HUES64 (cell line): ENCODE measurements around the gene USB1.

Source experiments
- H3K27ac ChIP-seq: 2 replicates; pipeline ENCODE4 v1.7.0; 2013; ENCODE audit warnings: low read depth, low read length, inconsistent platforms
- H3K27me3 ChIP-seq: 2 replicates; pipeline ENCODE4 v1.6.1; 2013; ENCODE audit warnings: mild to moderate bottlenecking, low read length; ENCODE audit not compliant: insufficient read depth
- H3K36me3 ChIP-seq: 2 replicates; pipeline ENCODE4 v1.6.1; 2013; ENCODE audit warnings: mild to moderate bottlenecking, low read length; ENCODE audit not compliant: insufficient read depth
- H3K4me1 ChIP-seq: 2 replicates; pipeline ENCODE4 v1.6.1; 2013; ENCODE audit warnings: mild to moderate bottlenecking, low read length, moderate library complexity; ENCODE audit not compliant: insufficient read depth
- H3K4me3 ChIP-seq: 2 replicates; pipeline ENCODE4 v1.5.1; 2013; ENCODE audit warnings: mild to moderate bottlenecking, low read length, moderate library complexity
- H3K9ac ChIP-seq: 2 replicates; pipeline ENCODE4 v1.6.1; 2013; ENCODE audit warnings: mild to moderate bottlenecking, low read depth, low read length
- H3K9me3 ChIP-seq: 2 replicates; pipeline ENCODE4 v1.6.1; 2013; ENCODE audit warnings: low read depth, low read length; ENCODE audit not compliant: insufficient read depth
- WGBS: fragments of 150-250, 120-280 bp; methylation state at CpG from one replicate; pipeline ENCODE4 v1.1.7; 2013; ENCODE audit warnings: missing lambda C conversion rate; 5-methylcytosine and 5-hydroxymethylcytosine counted together

The USB1 gene

DNA sequence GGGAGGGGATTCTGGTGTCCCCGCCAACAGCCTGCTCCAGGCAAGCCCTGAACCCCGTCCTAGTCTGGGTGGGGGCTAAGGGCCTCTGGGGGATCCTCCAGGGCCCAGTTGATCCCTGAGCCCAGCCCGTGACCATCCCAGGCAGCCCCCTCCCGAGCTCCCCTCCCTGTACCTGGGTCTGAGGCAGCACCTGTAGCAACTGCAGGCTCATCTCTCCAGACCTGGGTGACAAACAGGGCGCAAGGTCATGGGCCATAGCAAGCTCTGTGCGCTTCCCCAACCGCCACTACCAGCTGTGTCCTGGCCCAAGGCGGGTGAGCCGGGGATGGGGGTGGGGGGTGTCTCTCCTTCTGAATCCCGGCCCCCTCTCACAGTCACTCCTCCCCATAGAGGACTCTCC, 40.9 kb upstream of the USB1 start:
- 94% methylated on average over 6 of the region's 10 CpGs for WGBS
- no peaks in the 10 kb centered on the region for H3K36me3 ChIP-seq
- H3K9ac ChIP-seq = no peak overlapping the region
- H3K4me3 ChIP-seq = no peak overlapping the region
- H3K9me3 ChIP-seq = no peaks in the 10 kb centered on the region
- H3K4me1 ChIP-seq = no peaks in the 10 kb centered on the region
- no peaks in the 10 kb centered on the region for H3K27me3 ChIP-seq
- H3K27ac ChIP-seq = no peak overlapping the region

DNA sequence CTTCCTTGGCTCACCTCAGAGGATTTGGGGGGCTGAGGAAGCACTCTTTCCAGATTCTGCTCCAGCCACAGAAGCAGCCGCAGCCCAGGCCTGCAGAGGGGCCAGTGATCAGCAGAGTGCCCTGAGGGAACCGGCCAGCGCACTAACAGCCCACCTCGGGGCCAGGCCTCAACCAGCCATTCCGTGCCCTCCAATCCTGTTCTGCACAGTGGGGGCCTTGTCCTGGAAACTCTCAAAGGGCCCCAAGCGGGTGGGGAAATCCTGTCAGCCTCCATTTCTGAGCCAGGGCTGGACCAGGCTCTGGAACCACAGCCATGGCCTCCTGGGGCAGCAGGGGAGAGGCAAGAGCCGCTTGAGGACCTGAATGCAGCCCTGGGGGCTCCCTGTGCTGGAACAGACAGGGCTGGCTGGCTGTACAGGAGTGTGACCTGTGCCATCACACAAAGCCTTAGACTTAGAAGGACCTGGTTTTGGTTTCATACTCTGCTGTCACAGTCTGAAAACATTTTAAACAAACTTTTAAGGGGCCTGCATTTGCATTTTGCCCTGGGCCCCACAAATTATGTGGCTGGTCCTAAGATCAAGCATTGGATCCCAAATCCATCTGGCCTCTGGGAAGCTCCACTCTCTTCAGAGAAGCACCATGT, 40.3 kb upstream of the USB1 start:
- Histone ChIP-seq H3K36me3 (no peaks in the 10 kb centered on the region), H3K9ac (no peak overlapping the region), H3K4me3 (no peak overlapping the region), H3K4me1 (no peaks in the 10 kb centered on the region), H3K27me3 (no peaks in the 10 kb centered on the region), H3K9me3 (no peaks in the 10 kb centered on the region), H3K27ac (no peak overlapping the region)
- 86% methylated on average over 7 of the region's 7 CpGs for WGBS

DNA sequence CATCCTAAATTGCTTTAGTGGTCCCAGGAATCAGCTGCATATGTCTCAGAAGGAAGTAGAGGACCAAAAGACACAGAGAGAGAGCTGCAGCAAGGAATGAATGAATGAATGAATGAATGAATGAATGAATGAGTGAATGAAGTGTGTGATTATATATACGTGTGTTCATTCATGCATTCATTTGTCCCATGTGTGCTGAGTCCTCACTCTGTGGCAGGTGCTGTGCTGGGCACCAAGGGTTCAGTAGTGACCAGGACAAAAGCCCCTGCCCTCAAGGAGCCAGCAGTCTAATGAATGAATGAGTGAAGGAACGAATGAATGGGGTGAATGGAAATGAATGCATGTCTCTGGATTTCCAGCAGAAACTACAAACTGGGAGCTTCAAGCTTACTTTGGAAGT, 39.7 kb upstream of the USB1 start:
- no peaks in the 10 kb centered on the region for H3K27me3 ChIP-seq
- no peak overlapping the region for H3K9ac ChIP-seq
- 87% methylated on average over 2 of the region's 2 CpGs for WGBS

DNA sequence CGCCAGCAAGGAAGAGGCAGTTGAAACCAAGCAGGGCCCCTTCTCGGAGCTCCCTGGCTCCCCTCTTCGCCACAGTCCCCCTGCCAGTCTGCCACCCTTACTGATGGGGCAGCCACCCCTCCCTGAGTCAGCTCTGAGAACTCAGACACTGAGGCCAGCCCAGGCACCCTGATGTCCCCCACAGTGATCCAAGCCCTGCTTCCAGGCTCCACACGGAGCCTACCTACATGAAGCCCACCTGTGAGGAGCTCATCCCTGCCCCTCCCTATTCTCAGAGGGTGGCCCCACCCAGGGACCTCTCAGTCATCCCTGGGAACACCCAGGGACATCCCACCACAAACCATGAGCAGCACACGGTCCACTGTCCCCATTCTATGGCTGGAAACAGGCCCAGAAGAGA, 39.2 kb upstream of the USB1 start:
- H3K4me1 ChIP-seq = no peaks in the 10 kb centered on the region
- H3K9me3 ChIP-seq = no peaks in the 10 kb centered on the region
- H3K9ac ChIP-seq = no peak overlapping the region
- H3K36me3 ChIP-seq = no peaks in the 10 kb centered on the region
- WGBS = 86% methylated on average over 5 of the region's 5 CpGs
- no peak overlapping the region for H3K4me3 ChIP-seq
- no peaks in the 10 kb centered on the region for H3K27me3 ChIP-seq
- no peak overlapping the region for H3K27ac ChIP-seq

More for the DNA sequence above, 39.7 kb upstream of the USB1 start:
- H3K4me3 ChIP-seq = no peak overlapping the region
- H3K27ac ChIP-seq = no peak overlapping the region
- no peaks in the 10 kb centered on the region for H3K36me3 ChIP-seq
- no peaks in the 10 kb centered on the region for H3K4me1 ChIP-seq
- H3K9me3 ChIP-seq = no peaks in the 10 kb centered on the region

GRCh38 chr16:57962756-57963155, 38.5 kb upstream of the USB1 start:
- 80% methylated on average over 9 of the region's 9 CpGs for WGBS
- H3K27me3 ChIP-seq = no peaks in the 10 kb centered on the region
- no peaks in the 10 kb centered on the region for H3K36me3 ChIP-seq

GRCh38 chr16:57964157-57964700, 37.0 kb upstream of the USB1 start:
- Histone ChIP-seq H3K4me1 (no peaks in the 10 kb centered on the region), H3K27me3 (no peaks in the 10 kb centered on the region), H3K9me3 (no peaks in the 10 kb centered on the region), H3K4me3 (no peak overlapping the region), H3K27ac (no peak overlapping the region), H3K36me3 (no peaks in the 10 kb centered on the region), H3K9ac (no peak overlapping the region)
- 78% methylated on average over 9 of the region's 10 CpGs for WGBS

More at GRCh38 chr16:57962756-57963155, 38.5 kb upstream of the USB1 start:
- Histone ChIP-seq H3K9ac (no peak overlapping the region), H3K4me3 (no peak overlapping the region), H3K27ac (no peak overlapping the region), H3K9me3 (no peaks in the 10 kb centered on the region), H3K4me1 (no peaks in the 10 kb centered on the region)

DNA sequence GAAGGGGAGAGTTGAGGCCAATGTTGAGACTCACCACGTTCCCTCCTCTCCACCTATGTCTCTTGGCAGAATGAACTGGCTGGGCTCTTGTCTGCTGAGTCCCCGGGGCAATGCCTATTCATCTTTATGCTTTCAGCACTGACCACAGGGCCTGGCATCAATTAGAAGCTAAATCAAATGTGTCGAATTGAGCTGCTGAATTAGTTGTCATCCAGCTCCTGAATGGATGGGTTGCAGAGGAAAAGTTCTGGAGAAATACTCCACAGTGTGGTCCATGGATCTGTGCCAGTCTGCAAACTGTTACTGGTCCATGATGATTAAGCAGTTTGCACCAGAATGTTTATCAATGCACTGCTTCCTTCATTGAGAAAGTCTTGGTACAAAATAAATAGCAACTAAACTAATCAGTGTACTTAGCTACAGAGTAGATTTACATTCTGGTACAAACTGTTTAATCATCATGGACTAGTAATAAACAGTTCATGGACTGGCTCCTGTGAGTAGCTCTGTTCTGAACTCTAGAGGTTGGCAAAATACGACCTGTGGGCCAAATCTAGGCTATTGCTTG, 34.9 kb upstream of the USB1 start:
- 84% methylated on average over 4 of the region's 4 CpGs for WGBS
- Histone ChIP-seq H3K9ac (no peak overlapping the region), H3K27ac (no peak overlapping the region), H3K4me1 (no peaks in the 10 kb centered on the region), H3K36me3 (no peaks in the 10 kb centered on the region), H3K9me3 (no peaks in the 10 kb centered on the region), H3K4me3 (no peak overlapping the region), H3K27me3 (no peaks in the 10 kb centered on the region)

DNA sequence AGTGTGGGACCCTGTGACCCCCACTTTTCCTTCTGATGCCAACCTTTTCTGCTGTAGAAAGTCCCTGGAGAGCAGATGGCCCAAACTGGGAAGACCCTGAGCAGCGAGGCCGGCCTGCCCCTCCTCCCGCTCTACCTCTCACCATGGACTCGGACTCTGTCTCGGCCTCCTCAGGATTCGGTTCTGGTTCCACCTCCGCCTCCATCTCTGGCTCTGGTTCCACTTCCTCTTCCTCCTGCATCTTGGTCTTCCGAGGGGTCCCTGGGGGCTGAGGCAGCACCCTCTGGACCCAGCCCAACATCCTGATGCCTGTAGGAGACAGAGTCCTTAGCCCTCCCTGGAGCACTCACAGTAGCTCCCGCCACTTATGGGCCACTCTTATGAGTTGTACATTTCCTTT, 34.2 kb upstream of the USB1 start:
- H3K9ac ChIP-seq = no peak overlapping the region
- H3K4me3 ChIP-seq = no peak overlapping the region
- H3K9me3 ChIP-seq = no peaks in the 10 kb centered on the region
- H3K36me3 ChIP-seq = no peaks in the 10 kb centered on the region
- WGBS = 92% methylated on average over 9 of the region's 9 CpGs
- no peaks in the 10 kb centered on the region for H3K4me1 ChIP-seq
- H3K27ac ChIP-seq = no peak overlapping the region
- no peaks in the 10 kb centered on the region for H3K27me3 ChIP-seq

GRCh38 chr16:57967916-57968315, 33.3 kb upstream of the USB1 start:
- no peaks in the 10 kb centered on the region for H3K36me3 ChIP-seq
- no peaks in the 10 kb centered on the region for H3K27me3 ChIP-seq
- no peak overlapping the region for H3K9ac ChIP-seq

GRCh38 chr16:57969451-57970123, 31.6 kb upstream of the USB1 start:
- no peak overlapping the region for H3K4me3 ChIP-seq
- H3K27me3 ChIP-seq = no peaks in the 10 kb centered on the region
- H3K9me3 ChIP-seq = no peaks in the 10 kb centered on the region
- WGBS = 90% methylated on average over 10 of the region's 10 CpGs
- no peak overlapping the region for H3K9ac ChIP-seq
- H3K27ac ChIP-seq = no peak overlapping the region
- no peaks in the 10 kb centered on the region for H3K36me3 ChIP-seq
- H3K4me1 ChIP-seq = no peaks in the 10 kb centered on the region

More at GRCh38 chr16:57967916-57968315, 33.3 kb upstream of the USB1 start:
- no peak overlapping the region for H3K27ac ChIP-seq
- H3K4me1 ChIP-seq = no peaks in the 10 kb centered on the region
- no peak overlapping the region for H3K4me3 ChIP-seq
- no peaks in the 10 kb centered on the region for H3K9me3 ChIP-seq

GRCh38 chr16:57970319-57970718, 30.9 kb upstream of the USB1 start:
- no peaks in the 10 kb centered on the region for H3K9me3 ChIP-seq
- no peak overlapping the region for H3K27ac ChIP-seq
- H3K4me3 ChIP-seq = no peak overlapping the region
- no peaks in the 10 kb centered on the region for H3K36me3 ChIP-seq
- WGBS = 76% methylated on average over 13 of the region's 13 CpGs
- no peak overlapping the region for H3K9ac ChIP-seq
- H3K27me3 ChIP-seq = no peaks in the 10 kb centered on the region
- no peaks in the 10 kb centered on the region for H3K4me1 ChIP-seq
